NCI-H2171 treated with DMSO at 0.1 percent for 48 hours (cell line): ENCODE results near the gene SNED1.

Source experiments
- DNase-seq: peaks from one replicate; lab custom pipeline; 2025; lab: John Stamatoyannopoulos, UW

SNED1 gene

DNA sequence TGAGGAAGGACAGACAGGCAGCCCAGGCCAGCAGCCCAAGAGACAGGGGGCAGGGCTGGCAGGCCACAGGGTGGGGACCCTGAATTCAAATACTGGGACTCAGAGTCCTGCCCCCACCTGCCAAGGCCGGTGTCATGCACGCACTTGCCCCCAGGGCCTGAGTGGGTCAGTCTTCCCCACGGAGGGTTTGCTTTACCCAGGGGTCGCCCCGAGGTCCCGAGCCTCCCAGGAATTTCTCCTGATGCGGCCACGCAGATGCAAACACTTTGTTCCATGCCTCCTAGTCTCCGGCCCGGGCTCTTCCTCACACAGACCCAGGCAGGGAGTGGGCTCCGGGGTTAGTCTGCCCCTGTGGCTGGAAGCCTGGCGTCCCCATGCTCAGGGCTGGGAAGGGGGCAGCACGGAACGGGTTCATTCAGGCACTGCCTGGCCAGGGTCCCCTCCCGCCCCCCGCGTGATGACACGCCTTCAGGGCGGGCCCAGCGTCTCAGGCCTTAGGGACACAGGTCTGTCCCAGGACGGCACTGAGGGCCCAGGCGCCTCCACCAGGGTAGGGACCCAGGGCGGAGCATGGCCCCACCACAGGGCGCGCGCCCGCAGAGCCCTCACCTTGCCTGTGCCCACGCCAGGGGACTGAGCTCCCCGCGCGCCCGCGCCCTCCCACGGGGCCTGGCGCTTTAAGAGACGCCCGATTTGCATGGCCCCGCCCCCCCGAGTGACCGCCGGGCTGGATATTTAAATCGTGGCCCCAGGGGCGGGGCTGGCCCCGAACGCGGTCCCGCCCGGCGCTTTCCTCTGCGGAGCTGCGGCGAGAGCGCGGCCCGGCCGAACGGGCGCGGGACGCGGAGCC lies at the start of gene SNED1:
TSS of gene SNED1 (plus strand) at position 763 of the 850 bp plus-strand sequence. CDS start 220 bp downstream, outside the sequence.
- no peak for DNase-seq

DNA sequence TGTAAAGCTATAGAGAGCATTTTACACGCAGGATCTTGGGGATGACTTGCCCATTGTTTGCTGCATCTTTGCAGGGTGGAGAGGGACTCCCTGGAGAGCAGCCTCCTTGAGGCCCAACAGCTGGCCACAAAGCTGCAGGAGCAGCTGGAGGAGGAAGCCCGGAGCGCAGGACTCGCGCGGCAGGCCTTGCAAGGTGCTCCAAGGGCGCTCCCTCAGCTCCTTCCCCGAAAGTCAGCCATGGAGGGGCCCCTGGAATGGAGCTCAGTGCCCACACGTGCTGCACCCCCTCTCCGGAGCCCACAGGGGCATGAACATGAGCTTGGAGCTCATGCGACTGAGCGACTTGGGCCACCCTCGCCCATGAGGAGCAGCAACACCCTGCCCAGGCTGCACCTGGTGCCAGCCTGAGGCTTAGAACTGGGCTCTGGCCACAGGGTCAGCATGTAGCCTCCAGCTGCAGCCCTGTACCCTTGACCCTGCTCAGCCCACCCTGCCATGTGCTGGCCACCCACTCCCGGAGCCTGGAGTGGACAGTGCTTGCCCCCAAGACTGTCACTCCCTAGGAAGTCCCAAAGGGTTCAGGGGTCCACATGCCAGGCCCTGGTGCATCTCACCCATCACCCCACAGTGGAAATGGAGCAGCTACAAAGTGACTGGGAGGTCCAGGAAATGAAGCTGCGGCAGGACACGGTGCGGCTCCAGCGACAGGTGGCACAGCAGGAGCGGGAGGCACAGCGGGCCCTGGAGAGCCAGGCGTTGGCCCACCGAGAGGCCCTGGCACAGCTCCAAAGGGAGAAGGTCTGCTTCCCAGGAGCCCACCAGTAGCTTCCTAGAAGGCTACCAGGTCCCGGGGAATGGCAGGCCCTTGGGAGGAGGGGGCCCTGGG lies 49.3 kb upstream of the SNED1 start:
- no peak for DNase-seq

DNA sequence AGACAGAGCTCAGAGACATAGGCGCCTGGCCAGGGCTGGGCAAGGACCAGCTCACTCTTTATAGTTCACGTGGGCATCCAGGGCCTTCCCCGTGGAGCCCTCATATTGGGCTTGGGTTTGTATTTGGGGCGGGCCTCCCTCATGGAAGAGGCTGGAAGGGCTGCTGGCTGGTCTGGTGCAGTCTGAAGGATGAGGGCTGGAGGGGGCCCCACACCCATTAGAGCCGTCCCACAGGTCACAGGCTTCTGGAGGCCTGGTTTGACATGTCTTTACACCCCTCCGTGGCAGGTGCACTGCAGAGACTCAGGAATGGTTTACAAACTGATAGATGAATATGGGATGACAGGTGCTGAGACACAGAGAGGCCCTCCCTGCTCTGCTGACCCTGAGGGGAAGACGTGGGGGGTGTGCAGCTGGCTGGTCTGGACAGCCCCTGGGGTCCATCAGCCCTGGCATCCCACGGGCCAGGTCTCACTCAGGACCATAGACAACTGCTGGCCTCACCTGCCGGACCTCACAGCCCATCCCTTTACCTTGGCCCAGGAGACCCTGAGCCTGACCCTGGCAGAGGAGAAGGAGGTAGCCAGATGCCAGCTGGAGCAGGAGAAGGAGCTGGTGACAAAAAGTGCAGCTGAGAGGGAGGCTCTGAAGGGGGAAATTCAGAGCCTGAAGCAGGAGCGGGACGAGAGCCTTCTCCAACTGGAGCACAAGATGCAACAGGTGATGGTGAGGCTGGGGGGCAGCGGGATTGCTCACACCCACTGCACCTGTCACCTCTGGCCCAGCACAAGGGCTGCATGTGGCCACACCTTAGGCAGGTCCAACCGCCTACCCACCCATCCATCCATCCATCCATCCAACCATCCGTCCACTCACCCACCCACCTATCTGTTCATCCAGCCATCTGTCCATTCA lies 48.4 kb upstream of the SNED1 start:
- DNase-seq = no peak

DNA sequence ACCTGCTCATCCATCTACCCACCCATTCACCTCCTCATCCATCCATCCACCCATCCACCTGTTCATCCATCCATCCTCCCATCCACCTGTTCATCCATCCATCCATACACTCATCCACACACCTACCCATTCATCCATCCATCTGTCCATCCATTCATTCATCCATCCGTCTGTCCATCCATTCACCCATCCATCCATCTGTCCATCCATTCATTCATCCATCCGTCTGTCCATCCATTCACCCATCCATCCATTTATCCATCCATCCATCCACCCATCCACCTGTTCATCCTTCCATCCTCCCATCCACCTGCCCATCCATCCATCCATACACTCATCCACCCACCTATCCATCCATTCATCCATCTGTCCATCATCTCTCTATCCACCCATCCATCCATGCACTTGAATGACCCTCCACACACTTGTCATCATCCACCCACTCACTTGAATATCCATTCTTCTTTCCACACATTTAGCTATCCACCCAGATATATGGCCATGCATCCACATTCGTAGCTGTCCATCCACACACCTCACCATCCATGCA lies 47.3 kb upstream of the SNED1 start:
- no peak for DNase-seq

DNA sequence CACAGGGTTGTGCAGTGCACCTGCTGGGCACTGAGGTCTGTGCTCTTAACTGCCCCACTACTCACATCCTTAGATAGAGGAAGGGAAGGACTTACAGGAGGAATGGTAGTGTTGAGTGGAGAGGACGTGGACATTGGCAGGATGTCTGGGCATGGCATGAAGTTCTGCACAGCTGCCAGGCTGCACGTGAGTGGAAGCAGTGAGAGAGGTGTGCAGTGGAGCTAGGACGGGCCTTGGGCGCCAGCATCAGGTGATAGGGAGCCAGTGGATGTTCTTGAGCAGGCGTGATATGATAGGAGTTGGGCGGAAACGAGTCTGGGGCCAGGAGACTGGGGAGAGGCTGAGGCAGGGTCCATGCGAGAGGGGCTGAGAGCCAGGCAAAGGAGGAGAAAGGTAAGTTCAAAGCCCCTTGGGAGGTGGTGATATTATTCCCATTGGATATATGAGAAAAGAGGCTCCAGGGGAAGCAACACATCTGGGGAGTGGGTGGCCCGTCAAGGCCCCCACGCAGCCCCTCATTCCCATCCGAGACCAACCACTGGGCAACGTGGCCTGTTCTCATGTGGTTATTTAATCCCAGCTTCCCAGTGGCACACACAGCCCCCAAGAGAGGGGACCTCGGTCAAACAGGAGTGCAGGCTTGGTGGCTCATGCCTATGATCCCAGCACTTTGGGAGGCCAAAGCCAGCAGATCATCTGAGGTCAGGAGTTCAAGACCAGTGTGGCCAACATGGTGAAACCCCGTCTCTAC lies 45.7 kb upstream of the SNED1 start:
- DNase-seq = no peak

DNA sequence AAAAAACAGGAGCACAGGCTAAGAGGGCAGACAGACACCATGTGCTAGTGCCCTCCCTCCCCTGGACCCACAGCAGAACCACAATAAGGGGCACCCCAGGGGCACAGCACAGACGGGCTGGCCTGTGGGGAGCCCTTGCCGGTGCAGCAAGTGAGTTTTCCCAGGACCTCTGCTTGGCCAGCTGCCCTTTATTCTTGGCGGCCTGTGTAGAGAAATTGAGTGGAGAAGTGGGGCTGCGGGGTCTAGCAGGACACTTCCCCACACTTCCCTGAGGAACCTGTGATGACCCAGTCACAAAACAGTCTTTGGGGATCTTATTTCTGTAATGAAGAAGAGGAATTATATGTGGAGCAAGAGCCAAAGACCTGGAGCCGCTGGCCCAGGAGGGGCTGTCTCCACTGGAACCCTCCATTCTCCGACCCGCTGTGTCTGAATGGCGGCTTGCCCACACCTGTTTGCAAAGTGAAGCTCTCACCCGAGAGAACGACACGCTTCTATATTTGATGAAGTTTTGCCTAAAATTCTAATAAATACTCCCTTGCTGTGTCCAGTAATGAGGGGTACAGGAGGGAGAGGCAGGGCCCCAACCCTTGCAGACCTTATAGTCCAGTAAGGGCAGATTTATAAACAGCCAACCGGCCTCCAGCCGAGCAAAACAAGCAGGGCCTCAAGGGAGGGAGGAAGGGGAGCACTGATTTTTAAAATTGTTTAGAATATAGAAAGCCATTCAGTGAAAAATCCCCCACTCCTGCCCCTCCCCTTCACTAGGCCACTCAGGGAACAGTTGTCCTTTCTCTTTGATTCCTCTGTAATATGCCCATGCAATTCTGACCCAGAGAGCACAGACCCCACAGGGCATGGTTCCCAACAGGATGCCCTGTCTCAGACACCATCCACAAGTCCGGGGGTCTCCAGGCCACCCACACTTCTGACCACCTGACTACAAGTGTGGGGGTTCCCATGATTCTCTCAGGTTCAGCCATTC lies 44.7 kb upstream of the SNED1 start:
- DNase-seq = no peak

DNA sequence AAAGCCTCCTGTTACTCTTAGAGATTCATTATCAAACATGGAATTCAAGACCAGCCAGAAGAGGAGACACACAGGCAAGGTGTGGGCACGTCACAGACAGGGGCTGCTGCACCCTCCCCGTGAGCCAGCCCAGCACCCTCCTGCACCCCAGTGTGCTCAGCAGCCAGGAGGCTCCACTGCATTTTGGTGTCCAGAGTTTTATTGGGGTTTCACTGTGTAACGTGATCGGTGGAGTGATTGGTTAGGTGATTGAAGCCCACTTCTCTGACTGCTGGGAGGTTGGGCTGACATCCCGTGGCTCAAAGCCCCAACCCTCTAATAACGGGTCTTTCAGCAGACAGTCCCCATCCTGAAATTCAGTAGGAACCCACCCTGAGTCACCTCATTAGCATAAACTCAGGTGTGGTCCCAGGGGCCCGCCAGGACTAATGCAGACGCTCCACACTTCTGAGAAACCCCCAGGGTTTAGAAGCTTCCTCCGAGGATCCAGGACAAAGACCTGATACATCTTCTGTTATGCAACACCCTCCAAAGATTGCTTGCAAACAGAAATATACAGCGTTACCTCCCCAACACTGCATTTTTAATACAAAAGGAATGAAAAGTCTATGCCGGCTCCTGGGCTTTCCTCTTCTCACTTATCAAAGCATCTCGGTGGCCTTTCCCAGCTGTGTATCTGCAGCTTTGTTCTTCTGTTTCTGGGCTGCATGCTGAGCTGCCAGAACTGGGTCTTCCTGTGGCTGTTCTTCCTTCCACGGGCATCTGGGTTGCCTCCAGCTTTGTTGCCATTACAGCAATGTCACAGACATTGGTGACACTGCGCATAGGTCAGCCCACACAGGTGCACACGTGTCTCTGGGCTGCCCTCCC lies 43.7 kb upstream of the SNED1 start:
- DNase-seq = no peak

DNA sequence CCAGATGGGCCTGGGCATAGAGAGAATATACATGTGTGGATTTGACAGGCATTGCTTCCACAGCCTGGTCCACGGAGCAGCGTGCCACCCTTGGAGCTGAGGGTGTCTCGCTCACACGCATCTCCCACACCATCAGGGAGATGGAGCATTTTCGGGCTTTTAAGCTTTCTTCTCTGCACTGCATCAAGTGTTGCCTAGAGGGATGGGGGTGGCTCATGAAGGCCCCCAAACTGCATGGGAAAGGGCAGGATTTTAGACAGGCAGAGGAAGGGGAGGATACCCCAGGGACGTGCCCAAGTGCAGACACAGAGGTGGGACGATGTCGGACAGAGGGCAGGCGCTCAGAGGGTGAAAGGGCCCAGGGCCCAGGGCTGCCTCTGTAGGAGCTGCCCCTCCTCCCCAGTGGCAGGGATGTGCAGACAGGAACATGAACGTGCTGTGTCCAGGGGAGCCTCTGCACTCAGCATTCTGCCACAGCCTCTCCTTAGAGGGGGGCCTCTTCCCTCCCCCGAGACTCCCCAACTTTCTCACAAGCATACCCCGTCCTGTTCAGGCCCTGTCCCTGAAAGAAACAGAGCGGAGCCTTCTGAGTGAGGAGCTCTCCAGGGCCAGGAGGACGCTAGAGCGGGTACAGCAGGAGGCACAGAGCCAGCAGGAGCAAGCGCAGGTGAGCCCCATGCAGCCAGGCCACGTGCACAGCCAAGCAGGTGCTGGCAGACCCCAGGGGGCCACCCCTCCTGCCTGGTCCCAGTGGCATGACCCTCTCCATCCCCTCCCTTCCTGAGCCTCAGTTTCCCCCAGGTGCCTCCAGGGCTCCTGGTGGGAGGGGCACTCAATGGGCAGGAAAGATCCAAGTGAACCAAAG lies 42.9 kb upstream of the SNED1 start:
- no peak for DNase-seq

DNA sequence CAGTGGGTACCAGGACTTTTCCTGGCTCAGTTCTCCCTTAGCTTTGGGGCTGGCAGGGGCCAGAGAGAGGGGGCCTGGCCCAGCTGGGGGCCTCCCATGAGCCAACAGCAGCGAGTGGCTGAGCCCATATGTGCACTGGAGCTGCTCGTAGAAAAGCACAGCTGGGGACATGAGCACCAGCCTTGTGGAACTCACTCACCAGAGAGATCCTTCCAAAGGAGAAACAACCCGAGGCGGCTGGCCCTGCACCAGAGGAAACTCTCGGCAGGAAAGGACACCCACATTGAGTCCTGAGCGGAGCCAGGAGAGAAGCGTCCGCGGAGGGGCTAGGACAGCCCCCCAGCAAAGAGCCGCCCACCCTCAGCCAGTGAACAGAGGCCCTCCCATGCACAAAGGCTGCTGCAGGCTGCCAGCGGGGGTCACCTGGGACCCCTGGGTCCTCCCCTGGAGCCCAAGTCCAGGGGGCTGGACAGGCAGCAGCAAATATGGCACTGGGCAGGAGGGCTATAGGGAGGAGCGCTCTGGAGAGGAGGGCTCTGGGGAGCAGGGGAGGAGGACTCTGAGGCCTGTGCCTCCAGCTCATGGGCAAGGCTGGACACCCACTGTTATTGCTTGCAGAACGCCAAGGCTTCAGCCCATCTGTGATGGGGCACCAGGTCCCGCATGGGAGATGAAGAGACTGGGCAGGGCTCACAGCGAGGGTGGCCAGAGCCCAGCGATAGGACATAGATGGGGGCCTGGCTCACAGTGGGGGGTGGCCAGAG lies 42.1 kb upstream of the SNED1 start:
- DNase-seq = no peak

DNA sequence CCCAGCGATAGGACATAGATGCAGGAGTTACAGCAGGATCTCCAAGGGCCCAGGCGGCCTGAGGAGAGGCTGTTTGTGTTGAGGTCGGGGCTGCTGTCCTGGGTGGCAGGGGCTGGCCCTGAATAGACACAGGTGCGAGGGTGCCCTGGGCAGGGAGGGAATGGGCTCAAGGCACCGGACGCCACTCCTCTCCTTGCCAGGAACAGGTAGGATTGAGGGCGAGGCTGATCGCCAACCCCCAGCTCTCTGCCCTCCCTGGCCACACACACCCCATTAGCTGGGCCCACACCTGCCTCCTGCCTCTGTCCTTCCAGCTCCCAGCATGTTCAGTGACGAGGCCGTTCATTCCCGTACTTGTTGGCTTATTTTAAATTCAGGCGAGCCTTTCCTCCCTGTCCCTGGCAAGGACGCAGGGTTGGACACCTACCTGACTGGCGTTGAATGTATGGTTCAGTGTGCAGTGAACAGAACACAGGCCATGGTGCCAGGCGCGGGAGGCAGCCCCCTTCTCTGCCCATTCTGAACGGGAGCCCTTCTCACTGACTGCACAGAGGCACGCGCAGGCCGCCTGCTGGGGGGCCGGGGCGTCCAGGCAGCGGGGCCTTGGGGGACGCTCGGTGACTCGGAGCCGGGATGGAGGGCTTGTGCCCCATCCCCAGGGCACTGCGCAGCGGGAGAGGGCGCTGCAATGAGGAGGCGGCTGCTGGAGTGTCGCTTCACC lies 41.3 kb upstream of the SNED1 start:
- DNase-seq = no peak

DNA sequence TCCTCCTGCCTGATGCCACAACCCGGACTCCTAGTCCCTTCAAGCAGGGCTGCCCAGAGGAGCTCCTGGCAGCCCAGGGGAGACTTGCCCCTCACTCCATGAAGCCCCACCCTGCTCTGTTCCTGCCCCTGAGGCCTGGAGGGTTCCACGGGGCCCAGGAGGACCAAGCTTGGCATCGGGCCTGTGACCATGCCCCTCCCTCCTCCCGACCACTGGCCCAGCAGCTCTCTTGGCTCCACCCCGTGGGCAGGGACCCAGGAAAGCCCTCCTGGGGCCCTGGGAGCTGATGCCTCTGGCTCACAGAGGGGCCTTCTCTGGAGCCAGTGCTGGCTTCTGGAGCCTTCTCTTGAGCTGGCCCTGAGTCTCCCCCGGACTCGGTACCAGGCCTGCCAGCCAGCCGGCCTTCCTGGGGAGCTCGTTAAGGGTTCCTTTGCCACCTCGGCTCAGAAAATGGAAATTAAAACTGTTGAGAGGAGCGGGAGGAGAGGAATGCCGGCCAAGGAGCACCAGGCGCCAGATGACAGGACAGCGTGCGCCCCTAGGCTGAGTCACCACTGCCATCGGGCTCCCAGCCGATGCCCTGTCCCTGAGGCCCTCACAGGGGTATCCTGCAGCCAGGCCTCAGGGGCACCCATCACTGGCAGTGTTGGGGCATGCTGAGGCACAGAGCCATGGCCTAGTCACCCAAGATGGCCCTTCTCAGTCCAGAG lies 40.6 kb upstream of the SNED1 start:
- no peak for DNase-seq

DNA sequence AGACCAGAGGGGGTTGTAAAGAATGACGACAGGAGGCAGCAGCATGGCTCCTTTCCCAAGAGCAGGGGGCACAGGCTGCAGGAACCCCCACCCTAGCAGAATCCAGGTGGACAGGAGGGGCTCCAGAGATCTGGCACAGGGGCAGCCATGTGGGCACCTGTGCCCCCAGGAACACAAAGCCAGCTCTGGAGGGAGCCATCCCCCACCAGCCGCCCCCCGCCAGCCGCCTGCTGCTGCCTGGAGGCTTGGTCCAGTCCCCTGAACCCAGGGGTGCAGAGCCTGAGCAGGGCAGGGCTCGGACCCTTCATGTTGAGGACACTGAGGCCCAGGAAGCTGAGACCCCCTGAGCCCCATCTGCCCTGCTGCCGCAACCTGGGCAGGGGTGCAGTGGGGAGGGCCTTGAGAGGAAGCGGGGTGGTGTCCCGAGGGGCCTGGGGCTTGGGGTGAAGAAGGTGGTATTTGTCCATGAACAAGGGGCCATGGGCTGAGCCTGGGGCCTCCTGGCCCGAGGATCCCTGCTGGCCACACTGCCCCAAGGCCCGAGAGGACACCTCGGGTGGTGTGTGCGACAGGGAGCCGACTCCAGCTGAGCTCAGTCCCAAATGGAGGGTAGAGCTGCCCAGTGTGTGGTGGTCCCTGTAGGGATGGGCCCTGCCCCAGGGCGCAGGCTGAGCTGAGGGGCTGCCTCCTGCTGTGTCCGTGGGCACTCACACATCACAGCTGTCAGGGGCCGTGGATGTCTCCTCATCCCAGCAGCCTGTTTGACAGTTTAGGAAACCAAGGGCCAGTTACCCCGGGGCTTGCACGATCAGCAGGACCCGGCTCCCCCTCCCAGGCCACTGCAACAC lies 39.8 kb upstream of the SNED1 start:
- no peak for DNase-seq

DNA sequence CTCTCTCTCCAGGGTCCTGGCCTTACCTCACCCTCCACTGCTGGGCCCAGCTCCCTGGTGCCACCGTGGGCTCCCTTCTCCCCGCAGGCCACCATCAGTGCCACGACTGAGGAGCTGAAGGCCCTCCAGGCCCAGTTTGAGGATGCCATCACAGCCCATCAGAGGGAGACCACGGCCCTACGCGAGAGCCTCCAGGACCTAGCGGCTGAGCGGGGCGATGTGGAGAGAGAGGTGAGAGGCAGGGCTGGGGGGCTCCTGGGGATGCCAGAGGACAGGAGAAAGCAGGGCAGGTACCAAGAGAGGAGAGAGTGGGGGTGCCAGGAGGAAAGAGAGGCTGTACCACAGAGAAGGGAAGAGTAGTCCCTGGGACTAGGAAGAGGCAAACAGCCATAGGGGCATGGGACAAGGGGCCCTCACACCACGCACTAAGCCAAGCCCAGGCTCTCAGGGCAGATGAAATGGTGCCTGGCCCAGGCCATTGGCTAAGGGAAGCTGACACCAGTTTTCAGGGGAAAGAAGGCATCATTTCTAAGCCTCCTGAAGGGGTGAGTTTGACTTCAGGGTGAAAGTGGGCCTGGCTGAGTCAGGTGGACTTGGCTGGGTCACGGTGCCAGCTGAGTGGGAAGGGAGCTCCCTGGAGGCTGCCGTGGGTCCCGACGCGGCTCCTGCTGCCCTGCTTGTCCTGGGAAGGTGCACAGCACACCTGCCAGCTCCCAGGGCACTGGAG lies 39.0 kb upstream of the SNED1 start:
- no peak for DNase-seq

DNA sequence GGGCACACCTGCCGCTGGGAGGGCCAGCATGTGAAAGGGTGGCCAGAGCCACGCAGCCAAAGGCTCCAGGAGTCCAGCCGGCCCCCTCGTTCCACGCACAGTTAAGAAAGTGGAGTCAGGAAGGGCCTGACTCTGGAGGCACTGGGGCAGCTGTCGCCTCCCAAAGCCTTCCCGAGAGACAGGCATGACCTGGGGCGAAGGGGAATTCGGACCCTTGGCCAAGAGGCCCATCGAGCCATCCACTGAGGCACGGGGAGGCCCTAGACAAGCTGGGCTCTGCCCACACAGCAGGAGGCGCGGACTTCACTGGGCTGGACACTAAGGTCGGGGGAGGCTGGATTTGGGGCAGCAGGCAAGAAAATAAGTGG lies 38.5 kb upstream of the SNED1 start:
- DNase-seq = no peak
